ENCODE results near the gene CYGB.

The CYGB gene

GRCh38 chr17:76487451-76488192 is 49.9 kb downstream of the CYGB start:
- Mint-ChIP-seq H3K27ac (no peak overlapping the region), H3K36me3 (ENCODE audit: low read depth) (peaks cover 11% of the 10 kb centered on the region), H3K9me3 (no peaks in the 10 kb centered on the region), H3K4me1 (ENCODE audit: low read depth) (peaks cover 54% of the 10 kb centered on the region), H3K4me3 (no peak overlapping the region), H3K27me3 (no peaks in the 10 kb centered on the region)

- Mint-ChIP-seq H3K4me1 (ENCODE audit: low read depth) (peaks cover 51% of the 10 kb centered on the region), H3K27me3 (no peaks in the 10 kb centered on the region), H3K9me3 (no peaks in the 10 kb centered on the region), H3K36me3 (ENCODE audit: low read depth) (peaks cover 13% of the 10 kb centered on the region), H3K4me3 (no peak overlapping the region), H3K27ac (no peak overlapping the region)
Observed at GRCh38 chr17:76485569-76485968, 51.9 kb downstream of the CYGB start.

- H3K36me3 Mint-ChIP-seq (ENCODE audit: low read depth), result peaks cover 16% of the 10 kb centered on the region
- no peaks in the 10 kb centered on the region for H3K9me3 Mint-ChIP-seq
- H3K27me3 Mint-ChIP-seq, result no peaks in the 10 kb centered on the region
- H3K27ac Mint-ChIP-seq, result peak overlapping the region; percentile 73
- peaks cover 41% of the 10 kb centered on the region for H3K4me1 Mint-ChIP-seq (ENCODE audit: low read depth)
- H3K4me3 Mint-ChIP-seq, result no peak overlapping the region
Observed at GRCh38 chr17:76484228-76484725, 53.2 kb downstream of the CYGB start.

GRCh38 chr17:76481071-76481655 is 56.3 kb downstream of the CYGB start:
- peaks cover 16% of the 10 kb centered on the region for H3K36me3 Mint-ChIP-seq (ENCODE audit: low read depth)
- H3K9me3 Mint-ChIP-seq, result no peaks in the 10 kb centered on the region
- H3K27me3 Mint-ChIP-seq, result no peaks in the 10 kb centered on the region
- no peak overlapping the region for H3K4me3 Mint-ChIP-seq
- no peak overlapping the region for H3K27ac Mint-ChIP-seq
- H3K4me1 Mint-ChIP-seq (ENCODE audit: low read depth), result peaks cover 34% of the 10 kb centered on the region

- peak overlapping the region; percentile 20 for H3K4me3 Mint-ChIP-seq
- peaks cover 32% of the 10 kb centered on the region for H3K4me1 Mint-ChIP-seq (ENCODE audit: low read depth)
- H3K27ac Mint-ChIP-seq, result peak overlapping the region; percentile 71
- no peaks in the 10 kb centered on the region for H3K27me3 Mint-ChIP-seq
- peaks cover 14% of the 10 kb centered on the region for H3K36me3 Mint-ChIP-seq (ENCODE audit: low read depth)
- H3K9me3 Mint-ChIP-seq, result no peaks in the 10 kb centered on the region
Observed at GRCh38 chr17:76480632-76481031, 56.9 kb downstream of the CYGB start.

GRCh38 chr17:76479515-76480060 is 57.9 kb downstream of the CYGB start:
- Mint-ChIP-seq H3K36me3 (ENCODE audit: low read depth) (peaks cover 17% of the 10 kb centered on the region), H3K27me3 (no peaks in the 10 kb centered on the region), H3K4me3 (no peak overlapping the region), H3K27ac (no peak overlapping the region), H3K4me1 (ENCODE audit: low read depth) (peaks cover 29% of the 10 kb centered on the region), H3K9me3 (no peaks in the 10 kb centered on the region)

- H3K27ac Mint-ChIP-seq, result no peak overlapping the region
- H3K4me3 Mint-ChIP-seq, result no peak overlapping the region
- peaks cover 17% of the 10 kb centered on the region for H3K36me3 Mint-ChIP-seq (ENCODE audit: low read depth)
- H3K9me3 Mint-ChIP-seq, result no peaks in the 10 kb centered on the region
- H3K27me3 Mint-ChIP-seq, result no peaks in the 10 kb centered on the region
- peaks cover 25% of the 10 kb centered on the region for H3K4me1 Mint-ChIP-seq (ENCODE audit: low read depth)
Observed at GRCh38 chr17:76478730-76479514, 58.6 kb downstream of the CYGB start.

GRCh38 chr17:76478097-76478496 is 59.4 kb downstream of the CYGB start:
- Mint-ChIP-seq H3K27me3 (no peaks in the 10 kb centered on the region), H3K9me3 (no peaks in the 10 kb centered on the region), H3K27ac (no peak overlapping the region), H3K4me3 (no peak overlapping the region), H3K4me1 (ENCODE audit: low read depth) (peaks cover 24% of the 10 kb centered on the region), H3K36me3 (ENCODE audit: low read depth) (peaks cover 17% of the 10 kb centered on the region)

- H3K27ac Mint-ChIP-seq, result no peak overlapping the region
- no peaks in the 10 kb centered on the region for H3K27me3 Mint-ChIP-seq
- peaks cover 17% of the 10 kb centered on the region for H3K36me3 Mint-ChIP-seq (ENCODE audit: low read depth)
- H3K4me3 Mint-ChIP-seq, result no peak overlapping the region
- peaks cover 19% of the 10 kb centered on the region for H3K4me1 Mint-ChIP-seq (ENCODE audit: low read depth)
- H3K9me3 Mint-ChIP-seq, result no peaks in the 10 kb centered on the region
Observed at GRCh38 chr17:76477576-76477975, 59.9 kb downstream of the CYGB start.
